Activated CD4-positive, CD25-positive, alpha-beta regulatory T cell treated with anti-CD3 and anti-CD28 coated beads, Interleukin-2, amount 50 U/mL, for 16 hours (primary cell): ENCODE results near the gene NEBL.

Experiments
- DNase-seq: peaks from one replicate; pipeline ENCODE4 v3.0.0-alpha.2; 2020; ENCODE audit warnings: low read depth, low spot score

Gene NEBL

DNA sequence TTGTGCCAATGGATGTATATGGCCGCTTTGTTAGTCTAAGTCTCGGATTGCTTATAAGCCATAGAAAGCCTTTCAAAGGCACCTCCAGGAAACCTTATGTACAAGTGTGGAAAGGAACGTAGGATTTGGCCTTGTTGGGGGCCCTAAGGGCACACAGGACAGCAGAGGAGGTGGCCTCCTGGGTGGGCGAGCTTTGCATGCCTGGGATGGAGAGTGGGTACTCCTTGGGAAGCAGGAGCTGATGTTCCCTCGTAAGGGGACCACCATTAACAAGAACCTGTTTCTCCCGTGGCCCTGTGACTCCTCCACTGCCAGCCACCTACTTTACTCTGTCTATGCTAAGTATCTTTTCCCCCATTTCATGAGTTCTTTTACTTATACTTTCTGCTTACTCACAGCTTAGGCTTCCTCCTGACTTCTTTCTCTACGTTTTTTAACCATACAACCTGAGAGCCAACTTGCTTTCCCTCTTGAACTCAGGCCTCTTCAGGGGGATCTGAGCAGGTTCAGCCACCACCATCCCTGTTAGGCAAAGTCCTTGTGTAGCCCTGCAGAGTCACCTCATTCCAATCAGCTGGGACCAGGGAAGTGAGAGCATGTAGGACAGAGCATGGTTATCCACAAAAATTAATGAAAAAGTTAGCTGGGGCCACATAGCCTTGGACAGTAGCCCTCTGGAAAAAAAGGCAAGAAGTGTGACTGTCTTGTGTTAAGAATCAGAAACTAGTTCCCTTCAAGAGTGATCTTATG, 118.9 kb downstream of the NEBL start:
- DNase-seq = no peak

DNA sequence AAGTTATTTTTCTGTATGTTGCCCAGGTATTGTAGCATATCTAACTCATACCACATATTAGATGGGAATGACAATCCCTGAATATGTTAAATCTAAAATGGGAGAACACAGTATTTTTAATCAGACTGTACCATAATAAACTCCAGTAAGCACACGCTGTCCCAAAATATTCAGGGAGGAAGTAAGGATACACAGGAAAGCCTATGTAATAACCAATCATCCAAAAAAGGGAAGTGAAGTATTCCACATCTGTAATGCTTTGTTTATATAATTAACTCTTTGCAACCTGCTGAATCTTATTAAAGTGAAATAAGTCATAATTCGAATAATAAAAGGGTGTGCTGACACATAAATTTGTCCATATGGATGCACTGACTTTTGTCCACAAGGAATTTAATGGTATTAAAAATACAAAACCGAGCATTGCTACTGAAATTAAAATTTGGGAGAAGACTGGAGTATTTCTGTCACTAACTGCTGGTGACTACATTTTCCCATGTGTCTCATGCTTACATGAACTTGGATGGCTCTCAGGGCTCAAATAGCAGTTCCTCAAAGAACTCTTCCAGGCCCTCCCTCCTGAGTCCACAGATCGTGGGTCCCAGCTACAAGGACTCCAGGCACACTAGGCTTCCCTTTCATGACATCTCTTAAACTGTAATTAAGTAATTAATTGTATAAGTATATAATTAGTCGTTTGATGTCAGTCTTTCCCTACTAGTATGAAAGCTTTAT, 120.6 kb downstream of the NEBL start:
- DNase-seq = no peak

DNA sequence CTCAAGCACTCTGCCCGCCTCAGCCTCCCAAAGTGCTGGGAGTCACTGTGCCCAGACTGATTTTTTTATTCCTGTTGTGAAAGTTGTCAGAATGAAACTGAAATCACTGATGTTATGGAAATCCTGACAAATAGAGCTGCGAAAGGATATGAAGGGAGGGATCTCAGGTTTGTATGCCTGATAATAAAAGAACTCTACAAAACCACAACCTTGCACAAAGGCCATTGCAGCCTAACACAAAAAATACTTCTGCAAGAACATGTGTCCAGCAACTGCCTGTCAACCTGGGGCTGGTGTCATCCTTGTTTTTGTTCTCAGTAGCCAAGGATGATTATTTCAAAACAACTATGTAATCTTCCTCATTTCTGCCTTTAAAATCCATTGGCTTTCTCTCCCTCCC, 126.1 kb downstream of the NEBL start:
- DNase-seq = no peak

DNA sequence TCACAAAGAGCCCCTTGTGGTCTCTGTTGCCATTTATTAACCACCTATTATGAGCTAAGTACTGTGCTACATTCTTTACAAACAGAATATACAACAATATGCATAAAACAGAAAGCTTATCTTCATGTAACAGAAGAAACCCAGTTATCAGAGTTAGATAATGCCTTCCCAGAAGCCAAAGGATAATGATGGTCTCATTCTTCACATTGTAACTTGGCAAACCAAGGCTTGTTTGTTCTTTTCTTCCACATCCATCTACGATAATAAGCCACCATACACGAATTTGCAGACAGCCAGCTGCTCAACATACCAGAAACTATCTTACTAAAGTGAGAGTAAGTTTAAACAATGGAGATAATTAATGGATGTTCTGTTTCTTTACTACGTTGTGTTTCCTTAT, 127.6 kb downstream of the NEBL start:
- no peak for DNase-seq

DNA sequence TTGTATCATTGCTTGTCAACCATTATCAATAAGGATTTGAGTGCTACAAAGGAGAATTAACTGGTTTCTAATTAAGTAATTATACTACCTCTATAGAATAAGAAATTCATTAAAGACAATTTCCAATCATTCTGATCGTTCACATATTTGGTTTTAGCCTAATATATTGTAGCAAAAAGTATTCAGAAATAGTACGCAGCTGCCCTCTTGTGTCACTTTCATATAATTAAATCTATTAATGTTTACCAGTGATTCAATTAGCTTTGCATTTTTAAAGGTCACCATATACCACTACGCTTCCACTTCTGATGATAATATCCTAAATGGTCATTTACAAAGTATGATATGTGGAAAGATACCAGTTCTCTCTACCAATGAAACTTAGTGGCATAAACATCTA, 128.3 kb downstream of the NEBL start:
- DNase-seq = no peak

DNA sequence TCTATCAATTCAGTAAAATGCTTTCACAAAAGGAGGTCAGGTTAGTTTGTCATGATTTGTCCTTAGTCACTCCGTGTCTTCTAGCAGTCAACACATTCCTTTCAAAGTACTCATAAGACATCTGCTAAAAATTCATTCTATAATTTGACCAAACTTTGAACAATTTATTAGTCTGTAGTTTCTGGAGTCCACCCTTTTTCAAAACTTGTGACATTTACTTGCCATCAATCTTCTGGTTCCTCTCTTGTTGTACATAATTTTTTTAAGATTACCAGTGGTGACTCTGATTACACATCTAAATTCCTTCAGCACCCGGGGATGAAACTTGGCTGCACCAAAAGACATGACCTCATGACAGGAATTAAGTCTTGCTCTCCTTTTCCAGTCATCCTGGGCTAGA, 130.1 kb downstream of the NEBL start:
- no peak for DNase-seq

DNA sequence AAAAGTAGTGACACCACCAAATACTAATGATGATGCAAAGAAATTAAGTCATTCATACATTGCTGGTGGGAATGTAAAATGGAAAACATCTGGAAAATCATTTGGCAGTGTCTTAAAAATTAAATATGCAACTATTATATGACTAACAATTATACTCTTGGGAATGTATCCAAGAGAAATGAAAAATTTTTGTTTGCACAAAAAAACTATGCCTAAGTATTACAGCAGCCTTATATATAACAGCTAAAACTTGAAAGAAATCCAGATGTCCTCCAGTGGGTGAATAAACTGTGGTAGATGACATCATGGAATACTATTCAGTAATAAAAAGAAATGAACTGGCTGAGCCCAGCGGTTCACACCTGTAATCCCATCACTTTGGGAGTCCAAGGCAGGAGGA, 132.0 kb downstream of the NEBL start:
- no peak for DNase-seq

DNA sequence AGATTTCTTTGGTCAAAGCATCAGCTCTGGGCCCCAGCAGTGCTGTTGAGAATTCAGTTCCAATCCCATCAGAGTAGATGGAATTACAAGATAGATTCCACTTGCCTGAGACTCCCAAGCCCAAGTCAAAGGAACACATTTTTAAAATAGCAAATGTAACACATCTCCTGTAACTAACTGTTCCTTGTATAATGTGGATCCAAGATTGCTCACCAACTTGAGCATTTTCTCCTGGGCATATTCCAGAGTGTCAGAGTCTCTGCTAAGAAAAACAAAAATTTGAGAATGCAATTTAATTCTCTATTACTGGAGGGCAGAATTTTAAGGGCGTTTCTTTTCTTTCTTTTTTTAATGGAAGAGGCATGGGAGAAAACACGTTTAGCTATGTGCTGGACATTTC, 136.7 kb downstream of the NEBL start:
- DNase-seq = no peak

DNA sequence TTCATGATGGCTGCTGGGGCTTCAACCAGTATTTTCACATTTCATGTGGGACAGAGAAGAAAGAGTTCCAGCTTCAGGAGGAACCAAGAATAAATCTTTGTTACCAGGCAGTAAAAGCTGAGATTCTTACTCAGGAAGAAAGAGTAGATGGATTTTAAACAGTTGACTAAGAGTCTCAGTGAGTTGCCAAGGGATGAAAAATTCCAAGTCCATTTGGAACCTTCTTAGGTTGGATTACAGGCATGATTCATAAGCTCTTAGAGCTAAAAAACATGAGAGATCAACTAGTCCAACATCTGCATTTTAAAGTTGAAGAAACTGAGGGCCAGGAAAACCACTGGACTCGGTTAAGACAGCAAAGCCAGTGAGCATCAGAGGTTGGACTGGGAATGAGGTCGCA, 148.6 kb downstream of the NEBL start:
- DNase-seq = no peak

DNA sequence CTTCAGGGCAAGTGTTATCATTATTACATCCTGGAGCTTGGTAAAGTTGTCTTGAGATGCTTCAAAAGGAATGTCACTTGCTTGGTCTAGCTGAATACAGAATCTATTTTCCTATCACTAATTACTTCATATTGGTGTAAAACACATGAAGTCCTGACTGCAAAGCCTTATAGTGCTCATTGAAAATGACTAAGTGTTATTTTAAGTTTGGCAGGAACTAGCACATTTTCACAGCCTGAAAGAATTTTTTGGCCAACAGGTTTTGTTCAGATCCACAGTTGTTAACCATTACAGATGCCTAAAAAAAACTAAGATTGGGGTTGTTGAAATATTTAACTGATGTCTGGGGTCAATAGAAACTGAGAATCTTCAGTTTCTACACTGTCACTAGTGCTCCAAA, 149.3 kb downstream of the NEBL start:
- no peak for DNase-seq

DNA sequence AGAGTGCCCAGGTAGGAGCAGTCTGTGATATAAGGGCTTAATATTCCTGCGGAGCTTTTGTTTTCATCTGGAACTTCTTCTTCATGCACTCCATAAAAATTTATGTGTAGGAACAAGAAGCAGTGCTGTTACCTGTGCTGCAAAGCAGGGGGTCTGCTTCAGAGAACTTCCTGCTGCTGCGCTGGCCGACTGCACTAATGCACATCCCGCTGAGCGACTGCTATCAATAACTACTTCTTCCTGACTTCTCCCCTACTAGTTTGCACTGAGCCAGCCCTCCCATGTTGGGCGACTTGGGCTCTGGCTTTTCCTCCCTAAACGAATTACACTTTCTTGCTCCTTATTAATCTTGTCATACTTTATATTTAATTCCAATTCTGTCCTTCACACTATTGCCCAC, 150.3 kb downstream of the NEBL start:
- no peak for DNase-seq

DNA sequence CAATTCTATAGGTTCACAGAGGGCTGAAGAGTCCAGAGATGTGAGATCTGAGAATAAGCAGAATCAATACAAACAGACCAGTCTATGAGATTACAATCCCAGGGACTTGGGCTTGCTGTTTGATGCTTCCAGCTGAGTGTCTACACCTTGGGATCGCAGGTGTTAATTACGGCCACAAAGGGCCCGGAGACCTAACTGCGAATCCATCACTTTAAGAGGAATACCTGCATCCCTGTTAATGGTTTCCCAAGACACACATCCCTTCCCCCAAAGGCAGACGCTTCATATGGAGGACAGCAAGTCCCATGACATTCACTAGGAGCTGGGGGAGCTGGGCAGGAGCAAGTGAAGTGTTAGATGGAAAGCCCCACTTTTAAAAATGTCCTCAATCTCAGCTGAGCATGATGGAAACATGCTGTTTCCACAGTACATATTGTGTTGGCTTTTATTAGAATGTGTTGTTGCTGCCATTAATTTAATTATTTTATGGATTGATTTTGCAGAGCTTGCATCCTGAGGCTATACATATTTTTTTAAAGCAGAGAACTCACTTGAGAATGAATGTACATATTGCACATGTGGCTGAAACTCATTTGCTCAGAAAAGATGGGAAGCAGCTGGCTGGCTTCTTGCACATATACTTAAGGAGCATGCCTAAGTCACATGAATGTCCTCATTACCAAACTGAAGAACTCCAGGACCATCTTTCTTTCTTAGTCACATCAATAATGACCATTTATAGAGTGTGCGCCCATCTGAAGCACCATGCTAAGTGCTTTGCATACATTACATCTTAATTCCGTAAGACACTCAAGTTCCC, 151.3 kb downstream of the NEBL start:
- DNase-seq = no peak

DNA sequence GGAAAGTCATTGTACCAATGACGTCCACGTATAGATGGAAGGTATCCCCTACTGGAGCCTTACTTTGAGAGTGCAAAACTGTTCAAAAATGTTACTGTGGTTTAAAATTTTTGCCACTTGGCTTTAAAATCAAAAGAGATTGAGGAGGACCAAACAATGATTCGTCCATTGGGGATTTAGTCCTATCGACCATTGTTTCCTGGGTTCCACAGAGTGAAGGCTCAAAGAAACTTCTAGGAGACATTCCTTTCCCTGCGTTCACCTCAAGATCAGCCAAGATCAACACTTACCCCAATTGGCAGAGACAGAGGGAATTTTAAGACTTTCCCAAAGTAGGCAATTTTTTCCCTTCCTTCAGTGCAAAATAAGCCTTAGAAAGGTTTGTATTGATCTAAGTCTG, 152.3 kb downstream of the NEBL start:
- no peak for DNase-seq

DNA sequence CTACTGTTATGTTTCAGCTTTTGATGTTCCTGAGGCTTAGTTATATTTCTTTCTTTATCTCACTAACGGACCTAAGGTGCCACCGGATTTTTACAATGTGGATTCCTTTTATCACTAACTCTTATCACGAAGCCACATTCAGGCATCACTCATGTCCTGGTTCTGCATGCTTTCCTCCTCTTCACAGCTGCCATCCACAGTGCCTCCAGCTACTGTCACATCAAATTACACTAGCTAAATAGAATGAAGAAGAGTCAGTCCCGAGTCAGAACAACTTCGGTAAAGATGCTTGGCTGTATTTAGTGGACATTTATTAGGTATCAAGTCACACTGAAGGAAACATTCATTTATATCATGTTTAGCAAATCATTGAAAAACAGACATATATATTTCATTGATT, 153.2 kb downstream of the NEBL start:
- no peak for DNase-seq

DNA sequence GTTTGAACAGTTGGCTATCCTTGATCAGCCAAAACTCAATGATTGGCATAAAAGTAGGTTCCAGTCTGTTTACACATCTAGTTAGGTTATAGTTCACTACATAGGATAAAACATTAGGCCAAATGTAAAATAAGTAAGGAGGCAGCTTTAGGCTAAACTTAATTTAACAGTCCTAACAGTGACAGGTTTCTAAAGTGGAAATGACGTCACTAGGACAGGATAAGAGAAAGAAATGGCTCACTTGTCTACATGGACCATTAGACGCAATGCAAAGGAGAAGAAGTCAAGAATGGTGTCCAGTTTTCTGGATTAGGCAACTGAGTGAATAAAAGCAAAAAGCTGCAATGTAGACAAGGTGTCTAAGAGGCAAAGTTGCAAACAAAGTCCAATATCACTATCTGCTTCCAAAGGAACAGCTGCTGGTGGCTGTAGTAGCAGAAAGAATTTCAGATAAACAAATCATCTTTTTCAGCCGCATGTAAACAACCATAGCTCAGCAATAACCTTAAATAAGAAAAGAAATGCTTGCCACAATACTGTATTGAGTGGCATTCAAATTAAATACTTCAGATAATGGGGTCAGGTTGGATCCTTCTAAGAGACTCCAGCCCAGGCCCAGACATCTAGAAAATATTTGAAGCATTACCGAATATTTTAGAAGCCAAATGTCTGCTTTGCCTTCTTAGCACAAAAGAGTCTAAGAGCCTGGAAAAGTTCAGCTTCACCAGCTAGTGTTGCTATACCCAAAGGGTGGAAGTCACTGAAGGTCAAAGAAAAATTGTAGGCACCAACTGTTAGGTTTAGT, 154.2 kb downstream of the NEBL start:
- DNase-seq = no peak

DNA sequence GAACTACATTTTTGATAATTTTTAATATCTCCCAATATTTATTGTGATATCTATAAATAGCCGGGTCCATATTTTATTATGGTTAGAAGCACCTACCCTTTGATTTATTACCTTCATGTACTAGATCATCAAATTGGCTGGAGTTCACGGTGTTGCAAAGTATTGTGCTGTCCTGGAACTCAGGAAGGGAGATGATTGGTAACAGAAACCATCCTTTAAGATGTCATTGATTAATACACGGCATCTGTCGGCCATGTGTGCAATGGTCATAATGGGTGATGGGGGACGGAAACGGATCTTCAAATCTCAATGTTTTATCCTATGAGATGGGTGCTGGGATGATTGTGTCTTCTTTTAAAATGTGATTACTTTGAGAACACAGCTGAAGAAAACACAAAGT, 157.0 kb downstream of the NEBL start:
- no peak for DNase-seq

DNA sequence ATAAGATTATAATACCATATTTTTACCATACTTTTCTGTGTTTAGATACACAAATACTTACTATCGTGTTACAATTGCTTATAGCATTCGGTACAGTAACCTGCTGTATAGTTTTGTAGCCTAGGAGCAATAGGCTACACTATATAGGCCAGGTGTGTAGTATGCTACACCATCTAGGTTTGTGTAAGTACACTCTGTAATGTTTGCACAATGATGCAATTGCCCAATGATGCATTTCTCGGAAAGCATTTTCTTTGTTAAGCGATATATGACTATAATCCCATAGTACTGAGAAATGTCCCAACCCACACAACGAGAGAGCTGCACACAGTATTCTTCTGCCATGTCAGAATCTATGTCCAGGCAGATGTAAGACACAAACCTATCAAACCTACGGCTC, 160.0 kb downstream of the NEBL start:
- DNase-seq = no peak
